Measurements from ENCODE around the gene PGK1. TPM values are rescaled to one million over a fixed set of nuclear protein-coding genes. Genes with fewer than 3 reads are reported as not detected.

The PGK1 gene
- total and polyA plus RNA-seq, 2 donors (not counting 3 experiments of a cell fraction or from before 2014, with no cell fraction given), result 222 to 377 TPM

DNA sequence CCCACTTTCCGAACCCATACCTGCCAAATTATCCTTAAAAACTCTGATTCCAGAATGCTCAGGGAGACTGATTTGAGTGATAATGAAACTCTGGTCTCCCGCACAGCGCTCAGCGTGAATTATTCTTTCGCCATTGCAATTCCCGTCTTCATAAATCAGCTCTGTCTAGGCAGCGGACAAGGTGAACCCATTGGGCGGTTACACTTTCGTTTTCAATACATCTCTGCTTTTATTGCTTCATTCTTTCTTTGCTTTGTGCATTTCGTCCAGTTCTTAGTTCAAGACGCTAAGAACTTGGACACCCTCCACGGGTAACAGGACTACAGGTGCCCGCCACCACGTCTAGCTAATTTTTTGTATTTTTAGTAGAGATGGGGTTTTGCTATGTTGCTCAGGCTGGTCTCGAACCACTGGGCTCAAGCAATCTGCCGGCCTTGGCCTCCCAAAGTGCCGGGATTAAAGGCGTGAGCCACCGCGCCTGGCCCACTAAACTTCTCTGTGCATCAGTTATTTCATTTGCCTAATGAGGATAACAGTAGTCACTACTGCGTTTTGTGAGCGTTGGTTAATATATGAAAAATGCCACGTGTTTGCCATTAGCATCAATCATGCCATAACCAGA lies 936 bp upstream of the PGK1 start:
- TF ChIP-seq GATA2 (IDR thresholded peaks at IDR 0.05; ENCODE audit: insufficient read depth, insufficient read length, low read depth, low read length), result no peak
- TF ChIP-seq, protein P1, sequence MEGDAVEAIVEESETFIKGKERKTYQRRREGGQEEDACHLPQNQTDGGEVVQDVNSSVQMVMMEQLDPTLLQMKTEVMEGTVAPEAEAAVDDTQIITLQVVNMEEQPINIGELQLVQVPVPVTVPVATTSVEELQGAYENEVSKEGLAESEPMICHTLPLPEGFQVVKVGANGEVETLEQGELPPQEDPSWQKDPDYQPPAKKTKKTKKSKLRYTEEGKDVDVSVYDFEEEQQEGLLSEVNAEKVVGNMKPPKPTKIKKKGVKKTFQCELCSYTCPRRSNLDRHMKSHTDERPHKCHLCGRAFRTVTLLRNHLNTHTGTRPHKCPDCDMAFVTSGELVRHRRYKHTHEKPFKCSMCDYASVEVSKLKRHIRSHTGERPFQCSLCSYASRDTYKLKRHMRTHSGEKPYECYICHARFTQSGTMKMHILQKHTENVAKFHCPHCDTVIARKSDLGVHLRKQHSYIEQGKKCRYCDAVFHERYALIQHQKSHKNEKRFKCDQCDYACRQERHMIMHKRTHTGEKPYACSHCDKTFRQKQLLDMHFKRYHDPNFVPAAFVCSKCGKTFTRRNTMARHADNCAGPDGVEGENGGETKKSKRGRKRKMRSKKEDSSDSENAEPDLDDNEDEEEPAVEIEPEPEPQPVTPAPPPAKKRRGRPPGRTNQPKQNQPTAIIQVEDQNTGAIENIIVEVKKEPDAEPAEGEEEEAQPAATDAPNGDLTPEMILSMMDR (IDR thresholded peaks at IDR 0.05; ENCODE audit: extremely low read depth in 1 of 2, insufficient read depth in 1 of 2, low read depth in 1 of 2, low read length in 2 of 2), result no peak
- no peak for TF ChIP-seq EZH2 (IDR thresholded peaks at IDR 0.05; ENCODE audit: borderline replicate concordance, low read depth, low read length, severe bottlenecking)
- no peak for TF ChIP-seq POLR2AphosphoS5 (IDR thresholded peaks at IDR 0.05; ENCODE audit: insufficient read depth, low read depth, low read length)
- no peak for TF ChIP-seq JUN (IDR thresholded peaks at IDR 0.05; ENCODE audit: borderline replicate concordance, insufficient read depth, insufficient read length, low read depth)
- TF ChIP-seq MYC (IDR thresholded peaks at IDR 0.05; ENCODE audit: low read depth, low read length), result no peak
- no peak for TF ChIP-seq FOS (IDR thresholded peaks at IDR 0.05; ENCODE audit: borderline replicate concordance, insufficient read depth, low read length)
- no peak for TF ChIP-seq MAX (IDR thresholded peaks at IDR 0.05; ENCODE audit: insufficient read depth, insufficient read length)
- TF ChIP-seq POLR2A (IDR thresholded peaks at IDR 0.05; ENCODE audit: low read depth, low read length), result no peak
- CTCF ChIA-PET, result no interaction called here
- dilution Hi-C loops (cut with MboI; ENCODE audit: extremely low pct_ligation_motif_present, low sequenced_read_pairs), result no loop called here

More for the DNA sequence above, 936 bp upstream of the PGK1 start:
- Histone ChIP-seq H3K4me1 (ENCODE audit: control insufficient read depth, extremely low read depth, insufficient read depth, low read length) (peaks cover 27% of the 10 kb centered on the region), H3K4me3 (replicated peaks in 1 of 3; ENCODE audit: insufficient read depth in 1 of 3, low read depth in 1 of 3, low read length in 3 of 3) (peak overlapping the region in 1 of 3 experiments; percentile 35), H3K27ac (ENCODE audit: insufficient read depth, low read depth, low read length) (peak overlapping the region; percentile 82), H3K9me3 (replicated peaks; ENCODE audit: control insufficient read depth, insufficient read depth, low read length) (no peaks in the 10 kb centered on the region), H2AFZ (ENCODE audit: low read depth, low read length) (no peak overlapping the region), H3K27me3 (ENCODE audit: control insufficient read depth in 2 of 2, insufficient read depth in 2 of 2, low read length in 2 of 2) (peaks cover 2 to 3% of the 10 kb centered on the region in 2 experiments), H3K9me1 (replicated peaks; ENCODE audit: control insufficient read depth, extremely low read depth, insufficient read depth, low read length) (no peaks in the 10 kb centered on the region), H3K79me2 (ENCODE audit: control insufficient read depth, insufficient read depth, low read length) (peaks cover 40% of the 10 kb centered on the region), H3K4me2 (ENCODE audit: insufficient read depth, low read length) (peak overlapping the region; percentile 57), H3K36me3 (ENCODE audit: control insufficient read depth in 2 of 2, extremely low read depth in 1 of 2, insufficient read depth in 2 of 2, low read length in 2 of 2) (no peaks in the 10 kb centered on the region), H4K20me1 (replicated peaks; ENCODE audit: control insufficient read depth, extremely low read depth, insufficient read depth, low read length) (peaks cover 13% of the 10 kb centered on the region), H3K9ac (replicated peaks; ENCODE audit: extremely low read depth, insufficient read depth, low read length) (peak overlapping the region; percentile 59)
- intact Hi-C loops (cut with micrococcal nuclease), result loop anchor here (10.0 kb wide), 1 partner anchor 1018 kb away; no protein-coding TSS in a partner anchor
- FAIRE-seq, result no peak
- POLR2A ChIA-PET, result no interaction called here
- DNase-seq (ENCODE audit: low read depth, low spot score), result no peak
- BruUV-seq (replicated peaks), result no TSS peak

All from endothelial cell of umbilical vein (primary cell).